ENCODE measurements around the gene EPC1.

EPC1 gene

GRCh38 chr10:32338262-32338661, 8.7 kb downstream of the EPC1 start:
- TF ChIP-seq, protein P1, sequence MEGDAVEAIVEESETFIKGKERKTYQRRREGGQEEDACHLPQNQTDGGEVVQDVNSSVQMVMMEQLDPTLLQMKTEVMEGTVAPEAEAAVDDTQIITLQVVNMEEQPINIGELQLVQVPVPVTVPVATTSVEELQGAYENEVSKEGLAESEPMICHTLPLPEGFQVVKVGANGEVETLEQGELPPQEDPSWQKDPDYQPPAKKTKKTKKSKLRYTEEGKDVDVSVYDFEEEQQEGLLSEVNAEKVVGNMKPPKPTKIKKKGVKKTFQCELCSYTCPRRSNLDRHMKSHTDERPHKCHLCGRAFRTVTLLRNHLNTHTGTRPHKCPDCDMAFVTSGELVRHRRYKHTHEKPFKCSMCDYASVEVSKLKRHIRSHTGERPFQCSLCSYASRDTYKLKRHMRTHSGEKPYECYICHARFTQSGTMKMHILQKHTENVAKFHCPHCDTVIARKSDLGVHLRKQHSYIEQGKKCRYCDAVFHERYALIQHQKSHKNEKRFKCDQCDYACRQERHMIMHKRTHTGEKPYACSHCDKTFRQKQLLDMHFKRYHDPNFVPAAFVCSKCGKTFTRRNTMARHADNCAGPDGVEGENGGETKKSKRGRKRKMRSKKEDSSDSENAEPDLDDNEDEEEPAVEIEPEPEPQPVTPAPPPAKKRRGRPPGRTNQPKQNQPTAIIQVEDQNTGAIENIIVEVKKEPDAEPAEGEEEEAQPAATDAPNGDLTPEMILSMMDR (IDR thresholded peaks at IDR 0.05; ENCODE audit: low read depth, low read length): no peak
- no peaks in the 10 kb centered on the region for H3K36me3 ChIP-seq

DNA sequence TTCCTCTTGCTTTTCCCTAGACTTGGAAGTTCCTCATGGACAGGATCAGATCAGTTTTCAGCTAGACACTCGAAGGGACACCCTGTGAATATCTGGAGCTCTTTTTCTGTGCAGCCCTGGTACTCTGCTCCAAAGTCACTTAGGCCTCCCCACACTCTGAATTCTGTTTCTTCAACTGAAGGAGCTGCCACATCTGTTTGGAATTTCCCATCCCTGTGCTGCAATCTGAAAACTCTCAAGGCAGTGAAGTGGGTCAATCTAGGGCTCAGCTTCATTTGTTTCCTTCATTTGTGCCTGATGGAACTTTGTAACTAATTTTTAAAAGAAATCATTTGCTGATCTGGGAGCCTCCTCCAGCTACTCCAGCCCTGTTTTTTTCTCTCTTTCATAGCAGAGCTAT, 9.6 kb downstream of the EPC1 start:
- no peak for DNase-seq
- Histone ChIP-seq H3K4me1 (peaks cover 8% of the 10 kb centered on the region; the same call in 1 of the 2 replicates), H3K27me3 (no peaks in the 10 kb centered on the region), H3K4me3 (ENCODE audit: low read depth, low read length) (no peak overlapping the region), H3K36me3 (no peaks in the 10 kb centered on the region), H3K9me3 (no peaks in the 10 kb centered on the region)
- TF ChIP-seq, protein P1 (IDR thresholded peaks at IDR 0.05; ENCODE audit: low read depth, low read length): no peak

More at GRCh38 chr10:32338262-32338661, 8.7 kb downstream of the EPC1 start:
- H3K4me3 ChIP-seq (ENCODE audit: low read depth, low read length): no peak overlapping the region
- DNase-seq: no peak
- H3K4me1 ChIP-seq: peaks cover 11% of the 10 kb centered on the region
- no peaks in the 10 kb centered on the region for H3K9me3 ChIP-seq
- no peaks in the 10 kb centered on the region for H3K27me3 ChIP-seq

DNA sequence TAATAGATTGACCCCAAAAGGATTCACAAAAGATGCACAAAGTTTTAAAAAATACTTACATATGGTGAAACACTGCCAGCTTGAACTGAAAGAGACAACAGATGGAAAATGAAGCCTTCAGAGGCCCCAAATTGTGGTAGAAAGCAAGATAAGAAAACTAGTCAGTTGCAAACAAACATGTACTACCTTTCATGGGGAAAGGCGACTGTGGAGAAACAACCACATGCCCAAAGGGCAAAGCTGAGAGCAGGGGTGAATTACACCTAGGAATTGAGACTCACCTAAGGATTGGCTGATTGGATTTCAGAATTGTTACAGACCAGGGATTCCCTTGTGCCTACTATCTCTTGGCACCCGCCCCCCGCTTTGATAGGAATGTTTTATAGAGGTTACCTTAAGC, 13.1 kb downstream of the EPC1 start:
- no peaks in the 10 kb centered on the region for H3K36me3 ChIP-seq
- H3K4me3 ChIP-seq (ENCODE audit: low read depth, low read length): no peak overlapping the region
- TF ChIP-seq, protein P1 (IDR thresholded peaks at IDR 0.05; ENCODE audit: low read depth, low read length): no peak
- no peaks in the 10 kb centered on the region for H3K9me3 ChIP-seq
- H3K4me1 ChIP-seq: peaks cover 16% of the 10 kb centered on the region; the same call in 1 of the 2 replicates
- H3K27me3 ChIP-seq: no peaks in the 10 kb centered on the region
- DNase-seq: no peak

DNA sequence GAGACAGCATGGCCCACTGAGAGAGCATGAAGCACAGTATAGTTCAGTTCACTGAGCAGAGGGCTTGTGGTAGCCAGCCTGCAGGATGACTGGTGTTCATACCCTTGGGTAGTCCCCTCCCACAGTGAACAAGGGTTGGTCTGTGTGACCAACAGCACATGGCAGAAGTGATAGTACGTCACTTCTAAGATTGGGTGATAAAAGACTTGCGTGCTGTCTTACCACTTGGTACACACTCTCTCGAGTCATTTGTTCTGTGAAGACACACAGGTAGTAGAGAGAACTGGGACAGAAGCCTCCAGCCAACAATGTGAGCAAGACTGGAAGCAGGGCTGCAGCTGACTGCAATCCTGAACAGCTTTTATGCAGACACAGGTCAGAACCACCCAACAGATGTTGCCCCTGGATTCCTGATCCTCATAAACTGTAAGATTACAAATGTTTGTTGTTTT, 14.6 kb downstream of the EPC1 start:
- Histone ChIP-seq H3K9me3 (no peaks in the 10 kb centered on the region), H3K4me1 (peaks cover 11% of the 10 kb centered on the region; the same call in 1 of the 2 replicates), H3K27me3 (no peaks in the 10 kb centered on the region), H3K4me3 (ENCODE audit: low read depth, low read length) (no peak overlapping the region), H3K36me3 (no peaks in the 10 kb centered on the region; the same call in 1 of the 2 replicates)
- peak; percentile 43 for DNase-seq
- TF ChIP-seq, protein P1 (IDR thresholded peaks at IDR 0.05; ENCODE audit: low read depth, low read length): no peak

- Histone ChIP-seq H3K4me1 (peaks cover 11% of the 10 kb centered on the region; the same call in 1 of the 2 replicates), H3K9me3 (no peaks in the 10 kb centered on the region), H3K4me3 (ENCODE audit: low read depth, low read length) (no peak overlapping the region), H3K36me3 (no peaks in the 10 kb centered on the region; the same call in 1 of the 2 replicates), H3K27me3 (no peaks in the 10 kb centered on the region)
- no peak for DNase-seq
- TF ChIP-seq, protein P1 (IDR thresholded peaks at IDR 0.05; ENCODE audit: low read depth, low read length): no peak
Measured at GRCh38 chr10:32331606-32332005, 15.4 kb downstream of the EPC1 start.

GRCh38 chr10:32330214-32330613, 16.7 kb downstream of the EPC1 start:
- TF ChIP-seq, protein P1 (IDR thresholded peaks at IDR 0.05; ENCODE audit: low read depth, low read length): no peak
- peaks cover 11% of the 10 kb centered on the region; the same call in 1 of the 2 replicates for H3K4me1 ChIP-seq
- H3K27me3 ChIP-seq: no peaks in the 10 kb centered on the region
- H3K4me3 ChIP-seq (ENCODE audit: low read depth, low read length): no peak overlapping the region
- DNase-seq: no peak
- no peaks in the 10 kb centered on the region for H3K9me3 ChIP-seq
- no peaks in the 10 kb centered on the region; the same call in 1 of the 2 replicates for H3K36me3 ChIP-seq

Data from BE2C (cell line).